COLO829 (cell line): ENCODE data around the gene RNASE13.

Experiments
- DNase-seq: peaks from one replicate; pipeline ENCODE4 v3.0.0; 2012; ENCODE audit warnings: low spot score

The RNASE13 gene

GRCh38 chr14:21063479-21063878 lies 28.9 kb upstream of the RNASE13 start:
- no peak for DNase-seq

GRCh38 chr14:21061347-21061668 lies 26.7 kb upstream of the RNASE13 start:
- DNase-seq = no peak

GRCh38 chr14:21060614-21061346 lies 26.2 kb upstream of the RNASE13 start:
- DNase-seq = no peak

DNA sequence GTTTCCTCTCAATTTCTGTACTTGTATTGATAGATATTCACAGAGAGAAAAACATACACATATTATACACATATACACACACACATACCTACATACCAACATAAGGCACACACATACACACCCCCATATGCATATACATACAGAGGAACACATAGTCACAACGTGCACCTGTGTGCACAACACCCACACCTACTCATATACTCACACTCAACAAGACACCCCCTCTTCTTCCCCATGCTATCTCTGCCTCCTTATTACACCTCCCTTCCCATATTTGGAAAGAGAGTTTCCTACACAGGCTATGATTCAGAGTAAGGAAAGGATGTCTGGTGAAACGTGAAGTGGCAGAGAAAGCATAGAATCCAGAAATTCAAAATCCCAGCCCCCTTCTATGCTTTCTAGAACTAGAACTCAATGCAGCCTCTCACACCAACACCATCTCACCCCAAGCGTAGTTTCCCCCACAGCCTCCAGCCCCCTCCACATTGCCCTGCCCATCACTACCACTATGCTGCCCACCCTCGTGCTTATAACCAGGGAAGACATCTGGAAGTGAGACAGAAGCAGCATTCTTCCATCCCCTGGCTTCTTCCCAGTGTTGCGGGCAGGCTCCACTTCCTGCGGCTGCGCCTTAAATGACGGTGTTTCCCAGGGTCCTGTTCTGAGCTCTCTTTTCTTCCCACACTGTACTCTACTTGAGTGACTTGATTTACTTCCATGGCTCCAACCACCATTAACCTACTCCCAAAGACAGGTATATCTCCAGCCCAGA lies 25.4 kb upstream of the RNASE13 start:
- DNase-seq = no peak

- DNase-seq = no peak
These were observed 24.3 kb upstream of the RNASE13 start for GRCh38 chr14:21058903-21059302.

DNA sequence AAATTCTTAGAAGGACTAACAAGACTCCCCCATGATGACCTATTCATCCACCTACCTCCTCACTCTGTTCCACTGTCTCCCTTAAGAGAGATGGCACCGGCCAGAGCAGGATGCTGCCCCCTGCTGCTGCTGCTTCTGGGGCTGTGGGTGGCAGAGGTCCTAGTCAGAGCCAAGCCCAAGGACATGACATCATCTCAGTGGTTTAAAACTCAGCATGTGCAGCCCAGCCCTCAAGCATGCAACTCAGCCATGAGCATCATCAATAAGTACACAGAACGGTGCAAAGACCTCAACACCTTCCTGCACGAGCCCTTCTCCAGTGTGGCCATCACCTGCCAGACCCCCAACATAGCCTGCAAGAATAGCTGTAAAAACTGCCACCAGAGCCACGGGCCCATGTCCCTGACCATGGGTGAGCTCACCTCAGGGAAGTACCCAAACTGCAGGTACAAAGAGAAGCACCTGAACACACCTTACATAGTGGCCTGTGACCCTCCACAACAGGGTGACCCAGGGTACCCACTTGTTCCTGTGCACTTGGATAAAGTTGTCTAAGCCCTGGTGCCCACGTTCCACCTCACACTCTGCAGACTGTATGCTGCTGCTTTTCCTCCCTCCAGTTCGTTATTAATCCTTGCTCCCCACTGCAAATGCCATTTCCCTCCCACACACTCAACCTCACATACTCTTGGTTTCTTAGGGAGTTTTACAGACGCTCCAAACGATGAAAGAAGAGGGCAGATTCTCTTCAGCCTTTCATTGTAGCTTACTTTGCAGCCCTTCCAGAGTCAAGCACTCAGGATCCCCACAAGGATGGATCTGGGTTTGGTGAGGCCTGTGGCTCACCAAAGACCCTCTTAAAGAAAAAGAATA lies 23.4 kb upstream of the RNASE13 start, which contains the start of gene RNASE8:
RNASE8 (plus strand) TSS at position 20 of the 873 bp plus-strand sequence; CDS start at position 91, 71 bp downstream.
- no peak for DNase-seq

DNA sequence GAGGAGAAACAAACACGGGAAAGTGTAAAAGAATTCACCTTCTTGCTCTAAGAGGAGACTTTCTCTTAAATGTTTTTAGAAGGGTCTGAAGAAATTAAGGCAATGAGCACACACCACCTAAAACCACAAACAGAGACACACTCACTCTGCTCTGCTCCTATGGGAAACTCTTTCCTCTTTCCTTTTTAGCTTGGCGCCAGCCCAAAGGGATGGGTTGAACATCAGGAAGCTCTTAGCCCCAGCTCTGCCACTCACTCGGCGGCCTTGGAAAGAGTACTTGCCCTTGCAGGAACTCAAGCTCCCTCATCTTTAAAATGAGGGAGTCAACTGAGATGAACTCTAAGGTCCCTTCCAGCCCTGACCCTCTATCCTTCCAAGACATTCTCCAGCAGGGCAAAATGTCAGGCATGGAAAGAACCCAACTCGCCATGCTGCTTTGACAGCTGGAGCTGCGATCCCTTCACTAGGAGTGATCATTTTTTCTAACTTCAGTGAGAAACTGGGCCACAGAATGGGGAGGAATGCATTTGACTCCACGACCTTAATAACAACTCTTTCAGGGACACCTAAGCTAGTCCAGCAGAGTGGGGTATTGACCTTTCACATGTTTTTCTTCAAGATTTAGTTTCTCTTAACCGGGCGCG lies 22.0 kb upstream of the RNASE13 start:
- DNase-seq = no peak

DNA sequence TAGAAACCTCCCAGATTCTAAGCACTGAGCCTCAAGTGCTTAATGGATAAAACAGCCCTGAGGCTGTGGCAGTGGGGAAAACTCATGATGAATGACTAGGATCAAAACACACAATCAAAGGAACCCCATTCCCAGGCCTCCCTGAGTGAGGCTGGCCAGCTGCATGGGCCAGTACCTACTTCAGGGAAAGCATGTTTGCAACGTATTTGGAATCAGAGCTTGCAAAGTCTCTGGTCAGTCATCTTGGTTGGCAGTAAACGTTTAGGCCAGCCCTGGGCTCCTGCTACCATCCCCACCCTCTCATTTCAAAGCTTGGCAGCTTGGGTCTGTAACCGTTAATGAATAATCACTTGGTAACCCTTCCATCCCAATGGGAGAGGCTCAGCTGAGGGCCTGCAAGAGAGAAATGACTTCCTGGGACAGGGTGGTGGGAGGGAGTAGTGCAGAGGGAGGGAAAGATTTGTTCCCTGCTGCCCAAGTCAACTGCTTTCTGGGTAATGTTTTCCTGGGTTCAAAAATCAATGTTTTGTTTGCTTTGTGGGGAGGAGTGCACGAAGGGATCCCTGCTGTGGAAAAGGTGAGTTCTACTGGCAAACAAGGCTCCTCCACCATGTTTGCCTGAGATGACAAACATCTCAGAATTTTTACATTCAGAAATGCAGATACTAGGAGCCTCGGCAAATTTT lies 21.0 kb upstream of the RNASE13 start:
- DNase-seq = no peak

GRCh38 chr14:21054768-21055145 lies 20.1 kb upstream of the RNASE13 start:
- no peak for DNase-seq

DNA sequence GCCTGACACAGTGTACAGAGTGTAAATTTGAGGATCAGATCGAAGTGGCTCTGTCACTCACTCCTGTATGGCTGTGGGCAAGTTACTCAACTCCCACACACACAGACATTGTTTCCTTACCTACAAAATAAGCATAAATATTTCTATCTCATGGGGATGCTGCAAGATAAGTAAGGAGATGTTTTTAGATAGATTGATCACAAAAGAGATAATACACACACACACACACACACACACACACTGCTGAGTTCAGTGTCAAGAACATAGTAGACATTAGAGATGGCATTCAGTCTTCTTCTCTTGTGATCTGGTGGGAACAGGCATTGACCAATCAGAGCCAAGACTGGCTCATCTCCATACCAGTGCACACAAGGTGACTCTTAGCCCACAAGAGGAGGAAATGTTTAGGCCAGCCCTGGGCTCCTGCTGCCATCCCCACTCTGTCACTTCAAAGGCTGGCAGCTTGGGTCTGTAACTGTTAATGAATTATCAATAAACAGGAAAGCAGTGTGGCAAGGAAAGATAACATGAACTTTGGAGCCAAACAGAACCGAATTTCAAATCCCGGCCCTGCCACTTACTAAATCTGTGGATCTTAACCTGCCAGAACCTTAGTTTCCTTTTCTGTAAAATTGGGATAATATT lies 19.6 kb upstream of the RNASE13 start:
- DNase-seq = no peak

DNA sequence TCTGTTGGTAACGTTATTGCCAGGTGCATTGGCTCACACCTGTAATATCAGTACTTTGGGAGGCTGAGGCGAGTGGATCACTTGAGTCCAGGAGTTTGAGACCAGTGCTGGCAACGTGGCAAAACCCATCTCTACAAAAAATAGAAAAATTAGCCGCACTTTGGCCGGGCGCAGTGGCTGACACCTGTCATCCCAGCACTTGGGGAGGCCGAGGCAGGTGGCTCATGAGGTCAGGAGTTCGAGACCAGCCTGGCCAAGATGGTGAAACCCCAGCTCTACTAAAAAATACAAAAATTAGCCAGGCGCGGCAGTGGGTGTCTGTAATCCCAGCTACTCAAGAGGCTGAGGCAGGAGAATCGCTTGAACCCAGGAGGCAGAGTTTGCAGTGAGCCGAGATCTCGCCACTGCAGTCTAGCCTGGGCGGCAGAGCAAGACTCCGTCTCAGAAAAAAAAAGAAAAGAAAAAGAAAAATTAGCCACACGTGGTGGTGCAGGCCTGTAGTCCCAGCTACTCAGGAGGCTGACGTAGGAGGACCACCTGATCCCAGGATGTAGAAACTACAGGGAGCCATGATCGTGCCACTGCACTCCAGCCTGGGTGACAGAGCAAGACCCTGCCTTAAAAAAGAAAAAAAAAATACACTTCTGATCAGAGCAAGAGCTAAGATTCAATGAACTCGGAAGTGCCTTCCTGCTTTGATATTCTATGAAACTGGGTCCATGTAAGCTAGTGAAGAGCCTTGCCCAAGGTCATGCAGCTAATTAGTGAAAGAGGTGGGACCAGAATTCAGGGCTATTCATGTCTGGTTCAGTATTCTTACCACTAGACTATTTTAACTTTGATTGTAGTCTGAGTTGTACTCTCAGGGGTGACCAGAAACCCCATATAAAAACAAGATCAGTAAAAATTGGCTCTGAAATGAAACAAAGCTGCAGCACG lies 18.8 kb upstream of the RNASE13 start:
- DNase-seq = no peak

GRCh38 chr14:21050597-21050996 lies 16.0 kb upstream of the RNASE13 start:
- no peak for DNase-seq

GRCh38 chr14:21049271-21049673 lies 14.7 kb upstream of the RNASE13 start:
- DNase-seq = no peak

DNA sequence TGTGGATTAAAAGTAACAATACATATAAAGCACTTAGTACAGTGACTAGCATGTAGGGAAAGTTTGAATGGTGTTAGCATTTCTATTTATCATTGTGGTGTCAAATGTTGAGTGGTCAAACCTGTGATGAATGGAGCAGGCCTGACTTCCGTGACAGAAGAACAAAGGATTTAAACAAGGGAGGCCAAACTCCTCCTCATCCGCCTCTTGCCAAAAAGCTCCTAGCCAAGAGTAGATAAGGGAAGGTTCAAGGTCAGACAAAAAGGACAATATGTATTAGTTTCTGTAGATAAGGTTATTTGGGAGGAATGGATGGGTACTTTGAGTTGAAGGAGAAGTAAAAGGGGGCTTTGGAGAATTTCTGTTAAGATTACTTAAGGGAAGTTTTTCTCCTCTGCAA lies 14.0 kb upstream of the RNASE13 start:
- DNase-seq = no peak

- no peak for DNase-seq
These were observed 12.8 kb upstream of the RNASE13 start for GRCh38 chr14:21047378-21047781.

GRCh38 chr14:21043974-21044618 lies 9.5 kb upstream of the RNASE13 start:
- no peak for DNase-seq

- no peak for DNase-seq
These were observed 8.9 kb upstream of the RNASE13 start for GRCh38 chr14:21043387-21043973.

- no peak for DNase-seq
These were observed 8.3 kb upstream of the RNASE13 start for GRCh38 chr14:21042918-21043317.
